ENCODE measurements around the gene ARFGAP1. TPM values are rescaled to one million over a fixed set of nuclear protein-coding genes. Genes with fewer than 3 reads are reported as not detected.
A peak's percentile ranks its signal among the peaks of the same experiment; 100 is the strongest.

ARFGAP1 gene
- total RNA-seq, 1 donor from 2014 or later, result 25.3 TPM

- DNase-seq, result no peak
- ATAC-seq (ENCODE audit: poor library complexity), result no peak
- intact Hi-C loops (cut with DNase I), result no loop called here
Observed at GRCh38 chr20:63311833-63312243, 39.2 kb downstream of the ARFGAP1 start.

- intact Hi-C loops (cut with DNase I), result no loop called here
- DNase-seq (no peak), ATAC-seq (ENCODE audit: poor library complexity) (no peak)
Observed at GRCh38 chr20:63312273-63312672, 39.7 kb downstream of the ARFGAP1 start.

GRCh38 chr20:63312690-63313348 lies 40.2 kb downstream of the ARFGAP1 start:
- DNase-seq (peak; percentile 74), ATAC-seq (ENCODE audit: poor library complexity) (peak; percentile 50)
- intact Hi-C loops (cut with DNase I), result no loop called here

- peak; percentile 23 for DNase-seq
- no peak for ATAC-seq (ENCODE audit: poor library complexity)
Observed at GRCh38 chr20:63313349-63314014, 40.9 kb downstream of the ARFGAP1 start.

GRCh38 chr20:63314015-63314471 lies 41.4 kb downstream of the ARFGAP1 start:
- intact Hi-C loops (cut with DNase I), result no loop called here
- DNase-seq (peak; percentile 56), ATAC-seq (ENCODE audit: poor library complexity) (peak; percentile 50)

More at GRCh38 chr20:63313349-63314014, 40.9 kb downstream of the ARFGAP1 start:
- intact Hi-C loops (cut with DNase I), result no loop called here

GRCh38 chr20:63314566-63315239 lies 42.1 kb downstream of the ARFGAP1 start:
- DNase-seq, result peak; percentile 22
- intact Hi-C loops (cut with DNase I), result no loop called here
- ATAC-seq (ENCODE audit: poor library complexity), result no peak

- DNase-seq, result peak; percentile 37
Observed at GRCh38 chr20:63315240-63315689, 42.7 kb downstream of the ARFGAP1 start.

GRCh38 chr20:63315731-63316491 lies 43.3 kb downstream of the ARFGAP1 start:
- peak; percentile 26 for DNase-seq
- no peak for ATAC-seq (ENCODE audit: poor library complexity)
- intact Hi-C loops (cut with DNase I), result no loop called here

More at GRCh38 chr20:63315240-63315689, 42.7 kb downstream of the ARFGAP1 start:
- ATAC-seq (ENCODE audit: poor library complexity), result no peak
- intact Hi-C loops (cut with DNase I), result no loop called here

- ATAC-seq (ENCODE audit: poor library complexity) (no peak), DNase-seq (peak; percentile 19)
- intact Hi-C loops (cut with DNase I), result no loop called here
Observed at GRCh38 chr20:63316502-63316921, 43.9 kb downstream of the ARFGAP1 start.

GRCh38 chr20:63317061-63317460 lies 44.4 kb downstream of the ARFGAP1 start:
- intact Hi-C loops (cut with DNase I), result no loop called here
- ATAC-seq (ENCODE audit: poor library complexity) (no peak), DNase-seq (no peak)

- DNase-seq (peak; percentile 26), ATAC-seq (ENCODE audit: poor library complexity) (no peak)
- intact Hi-C loops (cut with DNase I), result no loop called here
Observed at GRCh38 chr20:63317601-63318291, 45.1 kb downstream of the ARFGAP1 start.

- no peak for ATAC-seq (ENCODE audit: poor library complexity)
- peak; percentile 23 for DNase-seq
- intact Hi-C loops (cut with DNase I), result no loop called here
Observed at GRCh38 chr20:63318391-63319163, 46.0 kb downstream of the ARFGAP1 start.

- DNase-seq, result peak; percentile 29
- no peak for ATAC-seq (ENCODE audit: poor library complexity)
- intact Hi-C loops (cut with DNase I), result no loop called here
Observed at GRCh38 chr20:63319164-63320040, 46.8 kb downstream of the ARFGAP1 start.

GRCh38 chr20:63320041-63320511 lies 47.5 kb downstream of the ARFGAP1 start:
- intact Hi-C loops (cut with DNase I), result no loop called here
- ATAC-seq (ENCODE audit: poor library complexity) (no peak), DNase-seq (peak; percentile 26)

- intact Hi-C loops (cut with DNase I), result no loop called here
- no peak for ATAC-seq (ENCODE audit: poor library complexity)
Observed at GRCh38 chr20:63320616-63321147, 48.1 kb downstream of the ARFGAP1 start.

GRCh38 chr20:63321148-63321831 lies 48.7 kb downstream of the ARFGAP1 start:
- ATAC-seq (ENCODE audit: poor library complexity), result peak; percentile 86
- peak; percentile 86 for DNase-seq
- intact Hi-C loops (cut with DNase I), result no loop called here

More at GRCh38 chr20:63320616-63321147, 48.1 kb downstream of the ARFGAP1 start:
- peak; percentile 26 for DNase-seq
